ENCODE data around the gene EBI3.

GRCh38 chr19:4199699-4200293 lies 29.5 kb upstream of the EBI3 start:
- no peak for TF ChIP-seq CTCF (IDR thresholded peaks at IDR 0.05)
- no peak for TF ChIP-seq POLR2A (IDR thresholded peaks at IDR 0.05)

Measured in right lobe of liver (tissue), 4 donors.